Loucy (cell line): Measurements from ENCODE around the gene NCAM1.

Experiments used
- H2AFZ ChIP-seq: fragments of 200-600 bp; sonication (generic); 2 replicates; pipeline ENCODE4 v1.6.0; 2016; ENCODE audit warnings: antibody characterized with exemption, mild to moderate bottlenecking, low read length, moderate library complexity
- H3F3A ChIP-seq: fragments of 200-600 bp; 2 replicates; pipeline ENCODE4 v1.6.0; 2016; ENCODE audit warnings: antibody characterized with exemption, low read depth, mild to moderate bottlenecking
- H3K27me3 ChIP-seq: fragments of 200-600 bp; sonication (generic); 2 replicates; pipeline ENCODE4 v1.6.1; 2014; ENCODE audit warnings: low read length, mild to moderate bottlenecking; ENCODE audit not compliant: insufficient read depth, poor library complexity, severe bottlenecking
- H3K36me3 ChIP-seq: fragments of 200-600 bp; sonication (generic); 2 replicates; pipeline ENCODE4 v1.6.1; 2016; ENCODE audit warnings: low read length; ENCODE audit not compliant: insufficient read depth
- H3K4me1 ChIP-seq: fragments of 200-600 bp; sonication (generic); 2 replicates; pipeline ENCODE4 v1.5.1; 2014; ENCODE audit warnings: low read length, mild to moderate bottlenecking; ENCODE audit not compliant: insufficient read depth, poor library complexity, severe bottlenecking
- H3K4me2 ChIP-seq: fragments of 200-600 bp; sonication (generic); 2 replicates; pipeline ENCODE4 v1.6.0; 2014; ENCODE audit warnings: antibody characterized with exemption, low read length, low read depth, mild to moderate bottlenecking; ENCODE audit not compliant: poor library complexity, severe bottlenecking
- H3K4me3 ChIP-seq: fragments of 200-600 bp; sonication (generic); 2 replicates; pipeline ENCODE4 v1.5.1; 2014; ENCODE audit warnings: low read length, mild to moderate bottlenecking, mixed read lengths; ENCODE audit not compliant: poor library complexity, severe bottlenecking
- H3K79me2 ChIP-seq: fragments of 200-600 bp; sonication (generic); 2 replicates; pipeline ENCODE4 v1.6.1; 2014; ENCODE audit warnings: low read length; ENCODE audit not compliant: insufficient read depth
- H3K9ac ChIP-seq: fragments of 200-600 bp; sonication (generic); 2 replicates; pipeline ENCODE4 v1.6.0; 2014; ENCODE audit warnings: mild to moderate bottlenecking, low read depth, low read length, moderate library complexity; ENCODE audit not compliant: poor library complexity, severe bottlenecking
- H3K9me2 ChIP-seq: fragments of 200-600 bp; sonication (generic); replicated peaks from 2 replicates; pipeline ENCODE4 v1.6.1; 2016; ENCODE audit warnings: low read depth, low read length, mixed read lengths
- H3K9me3 ChIP-seq: fragments of 200-600 bp; sonication (generic); 2 replicates; pipeline ENCODE4 v1.6.1; 2014; ENCODE audit warnings: mild to moderate bottlenecking, antibody characterized with exemption, low read length, low read depth; ENCODE audit not compliant: insufficient read depth
- H4K20me1 ChIP-seq: fragments of 200-600 bp; sonication (generic); 2 replicates; pipeline ENCODE4 v1.6.0; 2014; ENCODE audit warnings: antibody characterized with exemption, low read length, mild to moderate bottlenecking; ENCODE audit not compliant: insufficient read depth, poor library complexity, severe bottlenecking
- CTCF ChIP-seq: fragments of 200-600 bp; sonication (generic); conservative IDR thresholded peaks from 2 replicates; pipeline ENCODE4 v1.5.1; 2014; ENCODE audit warnings: mild to moderate bottlenecking, antibody characterized with exemption, low read length
- EZH2phosphoT487 ChIP-seq: fragments of 200-600 bp; IDR thresholded peaks from 2 replicates; pipeline ENCODE4 v1.6.1; 2018; ENCODE audit warnings: antibody characterized with exemption, mild to moderate bottlenecking, moderate library complexity, borderline replicate concordance

The NCAM1 gene

GRCh38 chr11:112949781-112950575 is 11.2 kb upstream of the NCAM1 start:
- Histone ChIP-seq H3F3A (no peaks in the 10 kb centered on the region), H3K36me3 (no peaks in the 10 kb centered on the region), H3K79me2 (no peaks in the 10 kb centered on the region), H4K20me1 (no peaks in the 10 kb centered on the region), H3K4me1 (no peaks in the 10 kb centered on the region), H3K9ac (no peak overlapping the region), H2AFZ (no peak overlapping the region), H3K27me3 (no peaks in the 10 kb centered on the region), H3K4me3 (no peak overlapping the region), H3K4me2 (no peak overlapping the region), H3K9me2 (no peaks in the 10 kb centered on the region; the same call in 1 of the 2 replicates), H3K9me3 (no peaks in the 10 kb centered on the region)
- TF ChIP-seq EZH2phosphoT487, result no peak
- TF ChIP-seq CTCF, result no peak

- TF ChIP-seq CTCF (no peak), EZH2phosphoT487 (no peak)
- H2AFZ ChIP-seq, result no peak overlapping the region
- no peaks in the 10 kb centered on the region for H3F3A ChIP-seq
- H3K79me2 ChIP-seq, result no peaks in the 10 kb centered on the region
- no peak overlapping the region for H3K4me2 ChIP-seq
- no peaks in the 10 kb centered on the region for H3K9me3 ChIP-seq
- H3K27me3 ChIP-seq, result no peaks in the 10 kb centered on the region
- H3K4me3 ChIP-seq, result no peak overlapping the region
- no peaks in the 10 kb centered on the region for H3K36me3 ChIP-seq
- no peaks in the 10 kb centered on the region for H4K20me1 ChIP-seq
- no peaks in the 10 kb centered on the region for H3K4me1 ChIP-seq
- no peak overlapping the region for H3K9ac ChIP-seq
- no peaks in the 10 kb centered on the region; the same call in 1 of the 2 replicates for H3K9me2 ChIP-seq
Observed at GRCh38 chr11:112958670-112959069, 2.5 kb upstream of the NCAM1 start.

- Histone ChIP-seq H3K9ac (no peak overlapping the region), H3K4me1 (no peaks in the 10 kb centered on the region)
Observed at GRCh38 chr11:112961751-112962578, 745 bp downstream of the NCAM1 start.

More at GRCh38 chr11:112961751-112962578, 745 bp downstream of the NCAM1 start:
- TF ChIP-seq EZH2phosphoT487, result no peak
- no peak for TF ChIP-seq CTCF
- Histone ChIP-seq H3K27me3 (no peaks in the 10 kb centered on the region), H2AFZ (no peak overlapping the region), H3K4me3 (no peak overlapping the region), H4K20me1 (no peaks in the 10 kb centered on the region), H3K9me2 (no peaks in the 10 kb centered on the region), H3K79me2 (no peaks in the 10 kb centered on the region), H3F3A (no peaks in the 10 kb centered on the region), H3K9me3 (0 out of 2 replicates have a peak, but pooled peaks cover 2% of the 10 kb centered on the region), H3K36me3 (no peaks in the 10 kb centered on the region), H3K4me2 (no peak overlapping the region)
